ENCODE measurements around the gene PRKCZ. TPM values are rescaled to one million over a fixed set of nuclear protein-coding genes. Genes with fewer than 3 reads are reported as not detected.

Gene PRKCZ
- total RNA-seq, 3 donors from 2014 or later (not counting 1 experiment from before 2014, with no cell fraction given) = 25.1 to 37.1 (median 30.5) TPM

DNA sequence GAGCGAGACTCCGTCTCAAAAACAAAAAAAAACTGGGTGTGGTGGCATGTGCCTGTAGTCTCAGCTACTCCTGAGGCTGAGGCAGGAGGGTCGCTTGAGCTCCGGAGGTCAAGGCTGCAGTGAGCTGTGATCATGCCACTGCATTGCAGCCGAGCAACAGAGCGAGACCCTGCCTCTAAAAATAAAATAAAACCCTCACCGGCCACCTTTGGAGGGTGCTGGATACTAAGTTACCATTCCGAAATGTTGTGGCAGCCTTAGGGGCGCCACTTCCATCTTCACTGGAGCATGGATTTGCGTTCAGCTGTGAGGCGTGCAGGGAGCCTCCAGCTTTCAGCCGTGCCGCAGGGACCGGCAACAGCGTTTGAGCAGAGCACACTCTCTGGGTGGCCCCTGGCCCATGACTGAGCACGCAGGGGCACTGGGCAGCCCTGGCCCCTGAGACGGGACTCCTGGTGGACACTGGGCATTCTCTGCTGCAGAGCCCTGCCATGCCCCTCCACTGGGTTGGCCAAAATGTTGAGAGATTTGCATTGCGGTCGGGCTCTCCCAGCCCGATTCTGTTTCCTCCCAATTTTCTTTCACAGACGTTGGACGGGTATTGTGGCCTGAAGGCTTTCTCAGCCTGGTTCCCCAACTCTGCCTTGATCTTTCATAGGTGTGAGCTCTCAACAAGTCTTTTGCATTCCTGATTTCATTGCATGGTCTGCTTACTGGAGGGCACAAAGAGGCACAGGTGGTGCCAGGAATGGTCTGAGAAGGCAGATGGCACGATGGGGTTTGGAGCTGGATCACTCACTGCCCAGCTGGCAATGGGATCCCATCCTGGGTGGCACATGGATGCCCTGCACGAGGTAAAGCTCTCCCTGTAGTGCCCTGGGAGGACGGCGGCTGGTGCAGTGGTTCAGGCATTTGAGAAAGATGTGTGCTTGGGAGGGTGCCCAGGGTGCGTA lies 40.8 kb upstream of the PRKCZ start:
- Mint-ChIP-seq H3K36me3 (no peaks in the 10 kb centered on the region), H3K4me1 (no peaks in the 10 kb centered on the region), H3K4me3 (no peak overlapping the region), H3K9me3 (no peaks in the 10 kb centered on the region), H3K27me3 (ENCODE audit: low read depth in 2 of 2) (peaks cover 7 to 15% of the 10 kb centered on the region in 2 donors), H3K27ac (no peak overlapping the region)
- no peaks in the 10 kb centered on the region for H3K4me1 ChIP-seq (ENCODE audit: control insufficient read depth, insufficient read depth, low read length)
- no peak overlapping the region for H3K27ac ChIP-seq (ENCODE audit: low read length)
- no peak for ATAC-seq
- no peak overlapping the region for H3K4me3 ChIP-seq (ENCODE audit: low read length)
- no peaks in the 10 kb centered on the region for H3K36me3 ChIP-seq (ENCODE audit: control insufficient read depth, insufficient read depth, low read length)
- intact Hi-C loops (cut with micrococcal nuclease) = no loop called here
- no peak for DNase-seq
- whole genome bisulfite sequencing (ENCODE audit: insufficient coverage) = 90% methylated on average over 27 of the region's 27 CpGs
- TF ChIP-seq, protein P1, sequence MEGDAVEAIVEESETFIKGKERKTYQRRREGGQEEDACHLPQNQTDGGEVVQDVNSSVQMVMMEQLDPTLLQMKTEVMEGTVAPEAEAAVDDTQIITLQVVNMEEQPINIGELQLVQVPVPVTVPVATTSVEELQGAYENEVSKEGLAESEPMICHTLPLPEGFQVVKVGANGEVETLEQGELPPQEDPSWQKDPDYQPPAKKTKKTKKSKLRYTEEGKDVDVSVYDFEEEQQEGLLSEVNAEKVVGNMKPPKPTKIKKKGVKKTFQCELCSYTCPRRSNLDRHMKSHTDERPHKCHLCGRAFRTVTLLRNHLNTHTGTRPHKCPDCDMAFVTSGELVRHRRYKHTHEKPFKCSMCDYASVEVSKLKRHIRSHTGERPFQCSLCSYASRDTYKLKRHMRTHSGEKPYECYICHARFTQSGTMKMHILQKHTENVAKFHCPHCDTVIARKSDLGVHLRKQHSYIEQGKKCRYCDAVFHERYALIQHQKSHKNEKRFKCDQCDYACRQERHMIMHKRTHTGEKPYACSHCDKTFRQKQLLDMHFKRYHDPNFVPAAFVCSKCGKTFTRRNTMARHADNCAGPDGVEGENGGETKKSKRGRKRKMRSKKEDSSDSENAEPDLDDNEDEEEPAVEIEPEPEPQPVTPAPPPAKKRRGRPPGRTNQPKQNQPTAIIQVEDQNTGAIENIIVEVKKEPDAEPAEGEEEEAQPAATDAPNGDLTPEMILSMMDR (IDR thresholded peaks at IDR 0.05) = no peak
- no peaks in the 10 kb centered on the region for H3K27me3 ChIP-seq (ENCODE audit: control insufficient read depth, insufficient read depth, low read length)
- no peaks in the 10 kb centered on the region for H3K9me3 ChIP-seq (ENCODE audit: control insufficient read depth, insufficient read depth, low read length)

DNA sequence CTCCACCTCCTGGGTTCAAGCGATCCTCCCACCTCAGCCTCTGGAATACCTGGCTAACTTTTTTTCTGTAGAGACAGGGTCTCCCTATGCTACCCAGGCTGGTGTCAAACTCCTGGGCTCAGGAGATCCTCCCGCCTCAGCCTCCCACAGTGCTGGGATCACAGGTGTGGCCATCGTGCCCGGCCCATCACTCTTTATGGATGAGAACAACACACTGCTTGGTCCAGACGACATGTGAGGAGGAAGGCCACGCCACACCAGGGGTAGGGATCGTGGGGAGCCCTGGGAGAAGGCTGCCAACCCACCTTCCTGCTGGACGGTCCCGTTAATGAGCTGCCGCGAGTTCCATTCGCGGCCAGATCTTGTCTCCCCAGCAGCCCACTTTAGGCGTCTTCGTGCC lies 36.0 kb upstream of the PRKCZ start:
- no peaks in the 10 kb centered on the region for H3K36me3 Mint-ChIP-seq
- no peak overlapping the region for H3K4me3 Mint-ChIP-seq
- peaks cover 10% of the 10 kb centered on the region for H3K27me3 ChIP-seq (ENCODE audit: control insufficient read depth, insufficient read depth, low read length)
- H3K27ac Mint-ChIP-seq = no peak overlapping the region
- no peak overlapping the region for H3K27ac ChIP-seq (ENCODE audit: low read length)
- H3K9me3 ChIP-seq (ENCODE audit: control insufficient read depth, insufficient read depth, low read length) = no peaks in the 10 kb centered on the region
- H3K4me1 ChIP-seq (ENCODE audit: control insufficient read depth, insufficient read depth, low read length) = no peaks in the 10 kb centered on the region
- H3K27me3 Mint-ChIP-seq (ENCODE audit: low read depth in 2 of 2) = peaks cover 29 to 32% of the 10 kb centered on the region in 2 donors
- TF ChIP-seq, protein P1 (IDR thresholded peaks at IDR 0.05) = no peak
- H3K4me1 Mint-ChIP-seq = peaks cover 0 to 5% of the 10 kb centered on the region in 2 donors
- H3K9me3 Mint-ChIP-seq = no peaks in the 10 kb centered on the region
- no peak for ATAC-seq
- intact Hi-C loops (cut with micrococcal nuclease) = no loop called here
- no peaks in the 10 kb centered on the region for H3K36me3 ChIP-seq (ENCODE audit: control insufficient read depth, insufficient read depth, low read length)
- no peak for DNase-seq
- no peak overlapping the region for H3K4me3 ChIP-seq (ENCODE audit: low read length)
- 83% methylated on average over 15 of the region's 15 CpGs for WGBS (ENCODE audit: insufficient coverage)

DNA sequence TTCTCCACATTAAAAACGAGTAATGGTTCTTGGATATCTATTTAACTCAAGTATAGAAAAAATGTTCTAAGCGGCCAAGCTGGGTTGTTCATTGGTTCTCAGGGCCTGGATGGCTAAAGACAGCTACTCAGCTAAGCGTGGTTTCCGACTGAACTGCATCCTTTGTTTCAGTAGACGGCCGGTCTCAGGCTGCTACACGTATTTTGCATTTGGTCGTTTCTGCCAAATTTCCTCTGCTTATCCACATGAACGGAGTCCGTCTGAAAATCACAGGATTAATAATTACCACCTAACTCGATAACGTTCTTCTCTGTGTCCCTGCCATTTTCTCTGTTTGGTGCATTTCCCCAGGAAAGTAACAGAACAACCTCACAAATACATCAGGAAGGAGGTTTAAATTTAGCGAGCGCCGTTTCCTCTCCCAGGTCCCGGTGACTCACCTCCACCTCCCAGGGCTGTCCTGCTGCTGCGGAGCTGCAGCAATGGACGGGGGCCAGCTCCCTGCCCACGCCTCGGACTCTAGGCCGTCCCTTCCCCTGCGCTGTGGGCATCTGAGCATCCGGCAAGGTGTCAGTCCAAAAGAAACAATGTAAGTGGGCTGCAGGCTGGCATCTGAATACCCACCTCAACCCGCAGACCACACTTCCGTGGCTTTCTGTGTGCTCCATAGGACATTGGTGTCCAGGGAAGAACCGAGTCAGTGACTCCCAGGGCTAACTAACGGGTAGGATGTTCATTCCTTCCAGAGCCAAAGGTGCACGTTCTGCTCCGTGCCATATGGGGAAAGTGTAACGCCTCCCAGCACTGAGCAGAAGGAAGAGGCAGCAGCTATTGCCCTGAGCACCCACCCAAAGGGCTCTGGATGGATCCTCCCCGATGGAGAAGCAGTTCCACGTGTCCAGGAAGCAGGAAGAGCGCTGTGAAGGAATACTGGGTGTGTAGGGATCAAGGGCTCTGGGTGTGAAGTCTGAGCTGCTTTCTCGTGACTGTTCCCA lies 35.2 kb upstream of the PRKCZ start:
- ATAC-seq (no peak), DNase-seq (no peak)
- Histone ChIP-seq H3K4me1 (ENCODE audit: control insufficient read depth, insufficient read depth, low read length) (peaks cover 4% of the 10 kb centered on the region), H3K27ac (ENCODE audit: low read length) (no peak overlapping the region), H3K4me3 (ENCODE audit: low read length) (no peak overlapping the region), H3K36me3 (ENCODE audit: control insufficient read depth, insufficient read depth, low read length) (no peaks in the 10 kb centered on the region), H3K27me3 (ENCODE audit: control insufficient read depth, insufficient read depth, low read length) (peaks cover 13% of the 10 kb centered on the region), H3K9me3 (ENCODE audit: control insufficient read depth, insufficient read depth, low read length) (no peaks in the 10 kb centered on the region)
- WGBS (ENCODE audit: insufficient coverage) = 53% methylated on average over 34 of the region's 34 CpGs
- Mint-ChIP-seq H3K4me1 (peaks cover 0 to 5% of the 10 kb centered on the region in 2 donors), H3K27ac (no peak overlapping the region), H3K4me3 (no peak overlapping the region), H3K36me3 (no peaks in the 10 kb centered on the region), H3K9me3 (no peaks in the 10 kb centered on the region), H3K27me3 (ENCODE audit: low read depth in 2 of 2) (peaks cover 29 to 36% of the 10 kb centered on the region in 2 donors)
- intact Hi-C loops (cut with micrococcal nuclease) = no loop called here
- TF ChIP-seq, protein P1 (IDR thresholded peaks at IDR 0.05) = no peak
